C4-2B (cell line): Measurements from ENCODE around the gene HOXA13.

Experiments
- ZFX ChIP-seq: fragments of 450-650 bp; IDR thresholded peaks from 2 replicates; pipeline ENCODE4 v1.6.1; 2017
- TF ChIP-seq, protein P1 (sequence below): fragments of 450-650 bp; conservative IDR thresholded peaks from 2 replicates; pipeline ENCODE4 v1.5.1; 2017; ENCODE audit warnings: mild to moderate bottlenecking

DNA sequence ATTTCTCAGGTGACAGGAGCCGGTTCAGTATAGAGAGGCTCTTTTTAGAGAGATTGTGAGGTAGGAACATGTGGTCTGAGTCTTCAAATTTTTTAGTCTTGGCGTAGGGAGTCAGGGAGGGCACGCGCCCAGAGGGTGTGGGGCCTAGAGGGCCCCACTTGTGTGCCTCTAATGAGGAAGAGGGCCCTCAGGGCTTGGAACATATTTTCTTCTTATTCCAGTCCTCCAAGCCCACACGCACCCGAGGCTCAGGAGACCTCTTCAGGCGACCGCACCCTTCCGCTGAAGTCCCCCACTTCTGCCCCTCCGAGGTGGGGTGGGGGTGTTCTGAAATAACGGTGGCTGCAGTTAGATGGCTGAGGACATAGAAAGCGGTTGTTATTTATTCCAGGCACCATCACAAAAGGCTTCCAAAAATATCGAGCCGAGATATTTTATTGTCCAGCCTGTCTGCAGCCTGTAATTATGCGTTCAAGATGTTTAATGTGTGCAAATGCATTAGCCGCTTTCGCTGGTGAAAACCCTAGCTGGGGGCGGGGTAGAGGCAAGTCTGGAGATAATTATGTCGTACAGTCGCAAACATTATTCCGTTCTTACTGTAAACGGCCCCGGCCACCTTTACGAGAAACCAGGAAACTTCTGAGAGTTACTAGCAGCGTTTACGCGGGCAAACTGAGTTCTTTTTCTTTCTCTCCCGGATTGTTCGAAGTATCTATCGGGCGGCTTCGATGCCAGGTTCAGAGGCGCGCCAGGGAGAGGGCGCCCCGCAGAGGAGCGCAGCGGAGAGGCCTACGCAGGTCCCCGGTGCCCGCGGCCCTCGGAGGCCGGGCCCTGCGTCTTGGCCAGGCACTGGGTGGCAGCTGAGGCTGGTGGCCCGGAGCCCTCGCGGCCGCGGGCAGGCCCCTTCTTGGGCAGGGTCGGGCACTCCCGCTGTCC, 12.9 kb upstream of the HOXA13 start:
- no peak for TF ChIP-seq ZFX
- TF ChIP-seq, protein P1, sequence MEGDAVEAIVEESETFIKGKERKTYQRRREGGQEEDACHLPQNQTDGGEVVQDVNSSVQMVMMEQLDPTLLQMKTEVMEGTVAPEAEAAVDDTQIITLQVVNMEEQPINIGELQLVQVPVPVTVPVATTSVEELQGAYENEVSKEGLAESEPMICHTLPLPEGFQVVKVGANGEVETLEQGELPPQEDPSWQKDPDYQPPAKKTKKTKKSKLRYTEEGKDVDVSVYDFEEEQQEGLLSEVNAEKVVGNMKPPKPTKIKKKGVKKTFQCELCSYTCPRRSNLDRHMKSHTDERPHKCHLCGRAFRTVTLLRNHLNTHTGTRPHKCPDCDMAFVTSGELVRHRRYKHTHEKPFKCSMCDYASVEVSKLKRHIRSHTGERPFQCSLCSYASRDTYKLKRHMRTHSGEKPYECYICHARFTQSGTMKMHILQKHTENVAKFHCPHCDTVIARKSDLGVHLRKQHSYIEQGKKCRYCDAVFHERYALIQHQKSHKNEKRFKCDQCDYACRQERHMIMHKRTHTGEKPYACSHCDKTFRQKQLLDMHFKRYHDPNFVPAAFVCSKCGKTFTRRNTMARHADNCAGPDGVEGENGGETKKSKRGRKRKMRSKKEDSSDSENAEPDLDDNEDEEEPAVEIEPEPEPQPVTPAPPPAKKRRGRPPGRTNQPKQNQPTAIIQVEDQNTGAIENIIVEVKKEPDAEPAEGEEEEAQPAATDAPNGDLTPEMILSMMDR, result no peak
